ENCODE measurements around the gene MYO1A. TPM values are rescaled to one million over a fixed set of nuclear protein-coding genes. Genes with fewer than 3 reads are reported as not detected.
A peak's percentile ranks its signal among the peaks of the same experiment; 100 is the strongest.

MYO1A gene
- total and polyA plus RNA-seq, 2 donors from 2014 or later: 0.25 to 0.77 TPM

- peaks cover 0 to 9% (median 0%) of the 10 kb centered on the region in 3 donors for H3K4me1 ChIP-seq (ENCODE audit: control insufficient read depth in 2 of 3, insufficient read depth in 2 of 3, low read depth in 1 of 3, low read length in 3 of 3)
- H3K27ac ChIP-seq (ENCODE audit: low read depth in 2 of 2, low read length in 2 of 2): peak overlapping the region; percentile 40 to 62
- FAIRE-seq: no peak
- H3K9me3 ChIP-seq (ENCODE audit: control insufficient read depth in 2 of 3, insufficient read depth in 1 of 3, low read length in 3 of 3): no peaks in the 10 kb centered on the region
- DNase-seq: peak in 1 of 5 donors; percentile 50
- no peak overlapping the region for H3K4me3 ChIP-seq (ENCODE audit: low read length in 3 of 3)
- intact Hi-C loops (cut with DNase I): loop anchor here (10.0 kb wide), 1 partner anchor 227 kb away; the partner anchor contains the start of gene HSD17B6
- no peak overlapping the region for H3K9ac ChIP-seq (ENCODE audit: low read length in 3 of 3)
- no peak for TF ChIP-seq CTCF (IDR thresholded peaks at IDR 0.05; ENCODE audit: borderline replicate concordance, extremely low read depth, insufficient read depth)
- no peaks in the 10 kb centered on the region for H3K27me3 ChIP-seq (ENCODE audit: control insufficient read depth, insufficient read depth, low read length)
- H3K36me3 ChIP-seq (ENCODE audit: control insufficient read depth in 2 of 3, insufficient read depth in 3 of 3, low read length in 3 of 3): no peaks in the 10 kb centered on the region
These were observed 58.3 kb downstream of the MYO1A start for GRCh38 chr12:56991319-56992246.

GRCh38 chr12:56990648-56991318 lies 59.1 kb downstream of the MYO1A start:
- DNase-seq (no peak), FAIRE-seq (no peak)
- Histone ChIP-seq H3K9ac (ENCODE audit: low read length in 3 of 3) (no peak overlapping the region), H3K9me3 (ENCODE audit: control insufficient read depth in 2 of 3, insufficient read depth in 1 of 3, low read length in 3 of 3) (no peaks in the 10 kb centered on the region), H3K36me3 (ENCODE audit: control insufficient read depth in 2 of 3, insufficient read depth in 3 of 3, low read length in 3 of 3) (no peaks in the 10 kb centered on the region), H3K27ac (ENCODE audit: low read depth in 2 of 2, low read length in 2 of 2) (peak overlapping the region; percentile 38 to 40), H3K27me3 (ENCODE audit: control insufficient read depth, insufficient read depth, low read length) (no peaks in the 10 kb centered on the region), H3K4me1 (ENCODE audit: control insufficient read depth in 2 of 3, insufficient read depth in 2 of 3, low read depth in 1 of 3, low read length in 3 of 3) (peaks cover 0 to 9% (median 0%) of the 10 kb centered on the region in 3 donors), H3K4me3 (ENCODE audit: low read length in 3 of 3) (no peak overlapping the region)
- TF ChIP-seq CTCF (IDR thresholded peaks at IDR 0.05; ENCODE audit: borderline replicate concordance, extremely low read depth, insufficient read depth): no peak
- intact Hi-C loops (cut with DNase I): loop anchor here (10.0 kb wide), 1 partner anchor 226 kb away; the partner anchor contains the start of gene HSD17B6

GRCh38 chr12:56989861-56990610 lies 59.9 kb downstream of the MYO1A start:
- Histone ChIP-seq H3K27me3 (ENCODE audit: control insufficient read depth, insufficient read depth, low read length) (no peaks in the 10 kb centered on the region), H3K4me1 (ENCODE audit: control insufficient read depth in 2 of 3, insufficient read depth in 2 of 3, low read depth in 1 of 3, low read length in 3 of 3) (peaks cover 0 to 9% (median 0%) of the 10 kb centered on the region in 3 donors), H3K4me3 (ENCODE audit: low read length in 3 of 3) (no peak overlapping the region), H3K27ac (ENCODE audit: low read depth in 2 of 2, low read length in 2 of 2) (no peak overlapping the region), H3K36me3 (ENCODE audit: control insufficient read depth in 2 of 3, insufficient read depth in 3 of 3, low read length in 3 of 3) (no peaks in the 10 kb centered on the region), H3K9ac (ENCODE audit: low read length in 3 of 3) (no peak overlapping the region), H3K9me3 (ENCODE audit: control insufficient read depth in 2 of 3, insufficient read depth in 1 of 3, low read length in 3 of 3) (no peaks in the 10 kb centered on the region)
- no peak for FAIRE-seq
- intact Hi-C loops (cut with DNase I): loop anchor here (10.0 kb wide), 1 partner anchor 225 kb away; the partner anchor contains the start of gene HSD17B6
- DNase-seq: no peak
- TF ChIP-seq CTCF (IDR thresholded peaks at IDR 0.05; ENCODE audit: borderline replicate concordance, extremely low read depth, insufficient read depth): no peak

Measured in kidney (tissue), 14 donors.